PC-3 (cell line): ENCODE data around the gene TMEM256. TPM values are rescaled to one million over a fixed set of nuclear protein-coding genes. Genes with fewer than 3 reads are reported as not detected.

Experiments
- ATAC-seq: fragments of 200-7000 bp; cut with Tn5 transposase; 2 replicates; pipeline ENCODE4 v1.9.1; 2020; ENCODE audit warnings: mild to moderate bottlenecking, moderate library complexity
- BruUV-seq: library from RNA; stranded (reverse); fragments of 400-500 nt; replicated peaks from 2 replicates; lab custom pipeline; 2021; lab: Mats Ljungman, UMichigan
- CTCF ChIA-PET: fragments of 300-600 bp; sonication (Branson Sonifier 250); formaldehyde crosslinking; loops from one replicate; lab custom pipeline; 2022; ENCODE audit warnings: antibody characterized with exemption; lab: Charles Lee
- POLR2A ChIA-PET: fragments of 300-600 bp; sonication (Branson Sonifier 250); formaldehyde crosslinking; loops from one replicate; lab custom pipeline; 2022; ENCODE audit warnings: antibody characterized with exemption; ENCODE audit not compliant: unreplicated experiment; lab: Charles Lee
- DNase-seq: peaks from one replicate; pipeline ENCODE4 v3.0.0-alpha.2; 2015
- H2AFZ ChIP-seq: fragments of 300-600 bp; sonication (generic); 2 replicates; pipeline ENCODE4 v1.6.0; 2016; ENCODE audit warnings: antibody characterized with exemption, low read length
- H3F3A ChIP-seq: fragments of 300-600 bp; sonication (generic); one replicate; pipeline ENCODE4 v1.6.0; 2017; ENCODE audit warnings: antibody characterized with exemption, low read length, control low read depth, mild to moderate bottlenecking; ENCODE audit not compliant: unreplicated experiment
- H3K27ac ChIP-seq: fragments of 300-600 bp; sonication (generic); 2 replicates; pipeline ENCODE4 v1.5.1; 2016; ENCODE audit warnings: mild to moderate bottlenecking, low read length
- H3K27me3 ChIP-seq: fragments of 300-600 bp; sonication (generic); 2 replicates; pipeline ENCODE4 v1.6.1; 2016; ENCODE audit warnings: low read length, mixed read lengths
- H3K36me3 ChIP-seq: fragments of 300-600 bp; sonication (generic); 2 replicates; pipeline ENCODE4 v1.6.1; 2016; ENCODE audit warnings: low read depth, mixed run types, low read length, mixed read lengths
- H3K4me1 ChIP-seq: fragments of 300-600 bp; sonication (generic); 2 replicates; pipeline ENCODE4 v1.5.1; 2016; ENCODE audit warnings: low read length; ENCODE audit not compliant: insufficient read depth
- H3K4me2 ChIP-seq: fragments of 300-600 bp; sonication (generic); 2 replicates; pipeline ENCODE4 v1.6.0; 2016; ENCODE audit warnings: low read length
- H3K4me3 ChIP-seq: fragments of 300-600 bp; sonication (generic); 2 replicates; pipeline ENCODE4 v1.5.1; 2016; ENCODE audit warnings: mild to moderate bottlenecking, low read length, mixed read lengths
- H3K79me2 ChIP-seq: fragments of 300-600 bp; sonication (generic); 2 replicates; pipeline ENCODE4 v1.6.1; 2017; ENCODE audit warnings: low read length, mixed read lengths
- H3K9ac ChIP-seq: fragments of 300-600 bp; sonication (generic); 2 replicates; pipeline ENCODE4 v1.6.0; 2016; ENCODE audit warnings: mild to moderate bottlenecking, low read length
- H3K9me2 ChIP-seq: fragments of 300-600 bp; sonication (generic); replicated peaks from 2 replicates; pipeline ENCODE4 v1.6.1; 2016; ENCODE audit warnings: mixed run types, low read length, mixed read lengths
- H3K9me3 ChIP-seq: fragments of 300-600 bp; sonication (generic); 2 replicates; pipeline ENCODE4 v1.6.1; 2016; ENCODE audit warnings: low read length, mixed read lengths
- H4K20me1 ChIP-seq: fragments of 300-600 bp; sonication (generic); 2 replicates; pipeline ENCODE4 v1.6.1; 2016; ENCODE audit warnings: low read length, mixed read lengths
- EZH2 ChIP-seq: fragments of 300-600 bp; sonication (generic); IDR thresholded peaks from one replicate; pipeline ENCODE4 v1.6.1; 2017; ENCODE audit warnings: antibody characterized with exemption, mild to moderate bottlenecking, low read length; ENCODE audit not compliant: unreplicated experiment
- EZH2phosphoT487 ChIP-seq: fragments of 300-600 bp; sonication (generic); IDR thresholded peaks from 2 replicates; pipeline ENCODE4 v1.6.1; 2018; ENCODE audit warnings: mild to moderate bottlenecking, antibody characterized with exemption, low read length, borderline replicate concordance
- intact Hi-C: fragments of 100-400 bp; cut with micrococcal nuclease; formaldehyde crosslinking; loops from 2 replicates; pipeline ENCODE4 v1.9.0; 2023
- total RNA-seq: library from RNA; depleted of rRNA; stranded (reverse); fragments of >200 nt; gene quantifications from 2 replicates; pipeline ENCODE4 v1.2.3, GENCODE V29; 2014
- TF ChIP-seq, protein P1 (sequence below): fragments of 300-600 bp; sonication (generic); conservative IDR thresholded peaks from 2 replicates; pipeline ENCODE4 v1.5.1; 2017; ENCODE audit warnings: antibody characterized with exemption, low read depth, mild to moderate bottlenecking, low read length

The TMEM256 gene
- total RNA-seq, 1 experiment from 2014 or later = 82.4 TPM

GRCh38 chr17:7428557-7428956 lies 24.7 kb upstream of the TMEM256 start, which contains the start of gene SPEM3:
Gene SPEM3 (plus strand): TSS chr17:7428857. CDS start chr17:7428903, 46 bp downstream.
- no peak within 1 kb of the TSS for H3K27ac ChIP-seq
- ATAC-seq (no peak), DNase-seq (no peak)
- no peaks in the 10 kb centered on the region for H3K36me3 ChIP-seq
- ChIA-PET CTCF (no interaction called here), POLR2A (no interaction called here)
- no peaks in the 10 kb centered on the region for H3F3A ChIP-seq
- no TSS peak for BruUV-seq
- H4K20me1 ChIP-seq = no peaks in the 10 kb centered on the region
- H2AFZ ChIP-seq = no peak within 1 kb of the TSS
- H3K4me3 ChIP-seq = no peak within 1 kb of the TSS
- no peaks in the 10 kb centered on the region for H3K79me2 ChIP-seq
- H3K9me3 ChIP-seq = no peaks in the 10 kb centered on the region
- TF ChIP-seq EZH2phosphoT487 (no peak), EZH2 (no peak)
- TF ChIP-seq, protein P1, sequence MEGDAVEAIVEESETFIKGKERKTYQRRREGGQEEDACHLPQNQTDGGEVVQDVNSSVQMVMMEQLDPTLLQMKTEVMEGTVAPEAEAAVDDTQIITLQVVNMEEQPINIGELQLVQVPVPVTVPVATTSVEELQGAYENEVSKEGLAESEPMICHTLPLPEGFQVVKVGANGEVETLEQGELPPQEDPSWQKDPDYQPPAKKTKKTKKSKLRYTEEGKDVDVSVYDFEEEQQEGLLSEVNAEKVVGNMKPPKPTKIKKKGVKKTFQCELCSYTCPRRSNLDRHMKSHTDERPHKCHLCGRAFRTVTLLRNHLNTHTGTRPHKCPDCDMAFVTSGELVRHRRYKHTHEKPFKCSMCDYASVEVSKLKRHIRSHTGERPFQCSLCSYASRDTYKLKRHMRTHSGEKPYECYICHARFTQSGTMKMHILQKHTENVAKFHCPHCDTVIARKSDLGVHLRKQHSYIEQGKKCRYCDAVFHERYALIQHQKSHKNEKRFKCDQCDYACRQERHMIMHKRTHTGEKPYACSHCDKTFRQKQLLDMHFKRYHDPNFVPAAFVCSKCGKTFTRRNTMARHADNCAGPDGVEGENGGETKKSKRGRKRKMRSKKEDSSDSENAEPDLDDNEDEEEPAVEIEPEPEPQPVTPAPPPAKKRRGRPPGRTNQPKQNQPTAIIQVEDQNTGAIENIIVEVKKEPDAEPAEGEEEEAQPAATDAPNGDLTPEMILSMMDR = no peak
- H3K27me3 ChIP-seq = no peaks in the 10 kb centered on the region
- no peaks in the 10 kb centered on the region for H3K4me1 ChIP-seq
- H3K4me2 ChIP-seq = no peak within 1 kb of the TSS
- intact Hi-C loops = no loop called here
- no peaks in the 10 kb centered on the region for H3K9me2 ChIP-seq
- no peak within 1 kb of the TSS for H3K9ac ChIP-seq

GRCh38 chr17:7427549-7427948 lies 23.7 kb upstream of the TMEM256 start:
- Histone ChIP-seq H3K36me3 (no peaks in the 10 kb centered on the region), H3K4me1 (no peaks in the 10 kb centered on the region), H3K4me3 (no peak overlapping the region), H3K9me3 (no peaks in the 10 kb centered on the region), H3K4me2 (no peak overlapping the region), H3F3A (no peaks in the 10 kb centered on the region), H2AFZ (no peak overlapping the region), H3K9ac (no peak overlapping the region), H4K20me1 (no peaks in the 10 kb centered on the region), H3K79me2 (no peaks in the 10 kb centered on the region), H3K9me2 (no peaks in the 10 kb centered on the region), H3K27ac (no peak overlapping the region), H3K27me3 (no peaks in the 10 kb centered on the region)
- POLR2A ChIA-PET = no interaction called here
- CTCF ChIA-PET = no interaction called here
- ATAC-seq (no peak), DNase-seq (no peak)
- no TSS peak for BruUV-seq
- intact Hi-C loops = no loop called here
- TF ChIP-seq, protein P1 = no peak
- TF ChIP-seq EZH2phosphoT487 (no peak), EZH2 (no peak)

DNA sequence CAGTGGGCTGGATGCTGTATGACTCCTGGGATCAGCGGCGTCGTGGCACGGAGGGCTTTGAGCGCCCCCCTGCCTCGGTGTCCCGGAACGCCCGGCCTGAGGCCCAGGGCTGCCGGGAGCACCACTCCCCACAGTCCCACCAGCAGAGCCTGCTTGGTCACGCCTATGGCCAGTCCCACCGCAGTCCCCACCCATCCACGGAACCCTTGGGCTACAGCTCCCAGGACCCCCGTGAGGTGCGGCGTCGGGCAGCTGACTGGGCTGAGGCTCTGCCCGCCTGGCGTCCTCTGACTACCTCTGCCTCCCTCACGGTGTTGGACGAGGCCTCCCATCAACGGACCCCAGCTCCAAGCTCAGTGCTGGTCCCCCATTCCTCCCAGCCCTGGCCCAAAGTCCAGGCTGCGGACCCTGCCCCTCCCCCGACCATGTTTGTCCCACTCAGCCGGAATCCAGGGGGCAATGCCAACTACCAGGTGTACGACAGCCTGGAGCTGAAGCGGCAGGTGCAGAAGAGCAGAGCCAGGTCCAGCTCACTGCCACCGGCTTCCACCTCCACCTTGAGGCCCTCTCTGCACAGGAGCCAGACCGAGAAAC lies 23.1 kb upstream of the TMEM256 start:
- Histone ChIP-seq H3K4me1 (no peaks in the 10 kb centered on the region), H3K9ac (no peak overlapping the region), H3K9me2 (no peaks in the 10 kb centered on the region), H3K4me2 (no peak overlapping the region), H2AFZ (no peak overlapping the region), H3K27me3 (no peaks in the 10 kb centered on the region), H3K4me3 (no peak overlapping the region), H4K20me1 (no peaks in the 10 kb centered on the region), H3K36me3 (no peaks in the 10 kb centered on the region), H3K9me3 (no peaks in the 10 kb centered on the region), H3K27ac (no peak overlapping the region), H3K79me2 (no peaks in the 10 kb centered on the region), H3F3A (no peaks in the 10 kb centered on the region)
- ATAC-seq (no peak), DNase-seq (no peak)
- CTCF ChIA-PET = no interaction called here
- no TSS peak for BruUV-seq
- intact Hi-C loops = no loop called here
- POLR2A ChIA-PET = no interaction called here
- TF ChIP-seq EZH2 (no peak), EZH2phosphoT487 (no peak)
- TF ChIP-seq, protein P1 = no peak
